Measurements from ENCODE around the gene RAB11FIP3. TPM values are rescaled to one million over a fixed set of nuclear protein-coding genes. Genes with fewer than 3 reads are reported as not detected.
"Not testable (repeated sequence)": the region's sequence is repeated elsewhere in the genome, so short reads cannot be mapped to it uniquely, and the experiment has no call there.

The RAB11FIP3 gene
- polyA plus RNA-seq, 3 donors from 2014 or later = 0.04 to 3.7 (median 1.8) TPM

GRCh38 chr16:450785-451512, 25.5 kb downstream of the RAB11FIP3 start:
- Mint-ChIP-seq H3K27ac (no peak overlapping the region), H3K27me3 (ENCODE audit: low read depth in 3 of 3) (peaks cover 0 to 2% (median 2%) of the 10 kb centered on the region in 3 donors), H3K36me3 (no peaks in the 10 kb centered on the region), H3K4me3 (no peak overlapping the region), H3K9me3 (no peaks in the 10 kb centered on the region), H3K4me1 (peaks cover 11% of the 10 kb centered on the region in 2 donors)
- DNase-seq = no peak

GRCh38 chr16:454397-454940, 29.0 kb downstream of the RAB11FIP3 start:
- Mint-ChIP-seq H3K27ac (peak overlapping the region in 5 of 6 donors; percentile 21 to 71 (median 42)), H3K27me3 (ENCODE audit: low read depth in 3 of 3) (peaks cover 0 to 4% (median 2%) of the 10 kb centered on the region in 3 donors), H3K36me3 (no peaks in the 10 kb centered on the region), H3K4me3 (peak overlapping the region in 1 of 5 donors; percentile 15), H3K4me1 (peaks cover 17 to 25% of the 10 kb centered on the region in 2 donors), H3K9me3 (no peaks in the 10 kb centered on the region)
- DNase-seq = no peak

GRCh38 chr16:455453-455852, 30.0 kb downstream of the RAB11FIP3 start:
- Mint-ChIP-seq H3K4me1 (peaks cover 17 to 25% of the 10 kb centered on the region in 2 donors), H3K27me3 (ENCODE audit: low read depth in 3 of 3) (peaks cover 0 to 4% (median 0%) of the 10 kb centered on the region in 3 donors)

GRCh38 chr16:456891-457483, 31.5 kb downstream of the RAB11FIP3 start:
- Mint-ChIP-seq H3K27ac (peak overlapping the region in 5 of 6 donors; percentile 9 to 56 (median 48)), H3K4me3 (no peak overlapping the region), H3K4me1 (peaks cover 17 to 25% of the 10 kb centered on the region in 2 donors), H3K9me3 (no peaks in the 10 kb centered on the region), H3K27me3 (ENCODE audit: low read depth in 3 of 3) (peaks cover 0 to 2% (median 0%) of the 10 kb centered on the region in 3 donors), H3K36me3 (peaks cover 0 to 5% (median 4%) of the 10 kb centered on the region in 3 donors)
- DNase-seq = no peak

More at GRCh38 chr16:455453-455852, 30.0 kb downstream of the RAB11FIP3 start:
- Mint-ChIP-seq H3K9me3 (no peaks in the 10 kb centered on the region), H3K4me3 (no peak overlapping the region), H3K36me3 (no peaks in the 10 kb centered on the region), H3K27ac (no peak overlapping the region)
- DNase-seq = no peak

- H3K27ac Mint-ChIP-seq = peak overlapping the region in 3 of 6 donors; percentile 9 to 53 (median 13)
- peaks cover 0 to 5% (median 0%) of the 10 kb centered on the region in 3 donors for H3K27me3 Mint-ChIP-seq (ENCODE audit: low read depth in 3 of 3)
- DNase-seq = no peak
- peaks cover under 1 to 6% (median 4%) of the 10 kb centered on the region in 3 donors for H3K36me3 Mint-ChIP-seq
- peaks cover 17 to 25% of the 10 kb centered on the region in 2 donors for H3K4me1 Mint-ChIP-seq
- H3K4me3 Mint-ChIP-seq = no peak overlapping the region
- no peaks in the 10 kb centered on the region for H3K9me3 Mint-ChIP-seq
Measured at GRCh38 chr16:457732-458400, 32.4 kb downstream of the RAB11FIP3 start.

GRCh38 chr16:459761-460160, 34.3 kb downstream of the RAB11FIP3 start:
- no peak overlapping the region for H3K4me3 Mint-ChIP-seq

GRCh38 chr16:460787-461186, 35.3 kb downstream of the RAB11FIP3 start:
- peaks cover 9 to 20% of the 10 kb centered on the region in 2 donors for H3K4me1 Mint-ChIP-seq
- no peak for DNase-seq
- H3K27ac Mint-ChIP-seq = no peak overlapping the region
- H3K9me3 Mint-ChIP-seq = no peaks in the 10 kb centered on the region
- peaks cover 4 to 8% (median 4%) of the 10 kb centered on the region in 3 donors for H3K36me3 Mint-ChIP-seq
- H3K27me3 Mint-ChIP-seq (ENCODE audit: low read depth in 3 of 3) = peaks cover 0 to 7% (median 2%) of the 10 kb centered on the region in 3 donors
- no peak overlapping the region for H3K4me3 Mint-ChIP-seq

More at GRCh38 chr16:459761-460160, 34.3 kb downstream of the RAB11FIP3 start:
- no peak for DNase-seq
- Mint-ChIP-seq H3K36me3 (peaks cover 4 to 8% (median 4%) of the 10 kb centered on the region in 3 donors), H3K4me1 (peaks cover 7 to 17% of the 10 kb centered on the region in 2 donors), H3K27ac (no peak overlapping the region), H3K27me3 (ENCODE audit: low read depth in 3 of 3) (peaks cover 0 to 7% (median 2%) of the 10 kb centered on the region in 3 donors), H3K9me3 (no peaks in the 10 kb centered on the region)

GRCh38 chr16:463071-463470, 37.6 kb downstream of the RAB11FIP3 start:
- H3K9me3 Mint-ChIP-seq = no peaks in the 10 kb centered on the region
- no peak overlapping the region for H3K4me3 Mint-ChIP-seq
- H3K27ac Mint-ChIP-seq = no peak overlapping the region
- peaks cover 0 to 5% (median 3%) of the 10 kb centered on the region in 3 donors for H3K27me3 Mint-ChIP-seq (ENCODE audit: low read depth in 3 of 3)
- H3K36me3 Mint-ChIP-seq = peaks cover 4 to 8% (median 4%) of the 10 kb centered on the region in 3 donors
- no peak for DNase-seq
- peaks cover 9 to 12% of the 10 kb centered on the region in 2 donors for H3K4me1 Mint-ChIP-seq

GRCh38 chr16:466651-467050, 41.2 kb downstream of the RAB11FIP3 start:
- Mint-ChIP-seq H3K36me3 (peaks cover under 1 to 5% (median 4%) of the 10 kb centered on the region in 3 donors), H3K4me3 (no peak overlapping the region), H3K27ac (peak overlapping the region in 2 of 6 donors; percentile 75 to 78), H3K4me1 (peaks cover 6 to 9% of the 10 kb centered on the region in 2 donors), H3K27me3 (ENCODE audit: low read depth in 3 of 3) (peaks cover 0 to 7% (median 3%) of the 10 kb centered on the region in 3 donors), H3K9me3 (no peaks in the 10 kb centered on the region)
- DNase-seq = no peak

- DNase-seq; H3K36me3 Mint-ChIP-seq; H3K4me3 Mint-ChIP-seq; H3K9me3 Mint-ChIP-seq; H3K27me3 Mint-ChIP-seq (ENCODE audit: low read depth in 3 of 3); H3K4me1 Mint-ChIP-seq: not testable (repeated sequence)
- H3K27ac Mint-ChIP-seq = peak overlapping the region in 4 of 6 donors; percentile 60 to 81 (median 76)
Measured at GRCh38 chr16:467249-467871, 41.9 kb downstream of the RAB11FIP3 start.

GRCh38 chr16:468068-468821, 42.8 kb downstream of the RAB11FIP3 start:
- Mint-ChIP-seq H3K27ac (peak overlapping the region in 4 of 6 donors; percentile 11 to 51 (median 32)), H3K36me3 (peaks cover 0 to 3% (median 0%) of the 10 kb centered on the region in 3 donors)

GRCh38 chr16:469459-469858, 44.0 kb downstream of the RAB11FIP3 start:
- H3K27ac Mint-ChIP-seq = peak overlapping the region in 1 of 6 donors; percentile 11
- not testable (repeated sequence) for DNase-seq; H3K4me1 Mint-ChIP-seq; H3K36me3 Mint-ChIP-seq; H3K4me3 Mint-ChIP-seq; H3K27me3 Mint-ChIP-seq (ENCODE audit: low read depth in 3 of 3); H3K9me3 Mint-ChIP-seq

More at GRCh38 chr16:468068-468821, 42.8 kb downstream of the RAB11FIP3 start:
- H3K9me3 Mint-ChIP-seq = no peaks in the 10 kb centered on the region
- peaks cover 6 to 11% of the 10 kb centered on the region in 2 donors for H3K4me1 Mint-ChIP-seq
- H3K27me3 Mint-ChIP-seq (ENCODE audit: low read depth in 3 of 3) = peaks cover 0 to 4% (median 3%) of the 10 kb centered on the region in 3 donors
- H3K4me3 Mint-ChIP-seq = no peak overlapping the region
- DNase-seq = peak; percentile 6 to 45 (median 13)
